Activated T-helper 17 cell treated with anti-CD3 and anti-CD28 coated beads, Interleukin-2, amount 50 U/mL, for 72 hours (primary cell): ENCODE results near the gene ANGPTL2. TPM values are rescaled to one million over a fixed set of nuclear protein-coding genes. Genes with fewer than 3 reads are reported as not detected.
A peak's percentile ranks its signal among the peaks of the same experiment; 100 is the strongest.

Experiments
- ATAC-seq: fragments of 150-1000 bp; cut with Tn5 transposase; replicated peaks from 2 replicates; pipeline ENCODE4 v1.10.0; 2021; ENCODE audit warnings: mild to moderate bottlenecking, moderate library complexity
- H3K27ac Mint-ChIP-seq: one replicate; pipeline ENCODE4 v1.8.0; 2022; ENCODE audit warnings: mixed read lengths
- H3K27me3 Mint-ChIP-seq: one replicate; pipeline ENCODE4 v1.8.0; 2022; ENCODE audit warnings: mixed read lengths
- H3K36me3 Mint-ChIP-seq: one replicate; pipeline ENCODE4 v1.8.0; 2022; ENCODE audit warnings: low read depth, mild to moderate bottlenecking, mixed read lengths
- H3K4me1 Mint-ChIP-seq: one replicate; pipeline ENCODE4 v1.8.0; 2022; ENCODE audit warnings: mixed read lengths
- H3K4me3 Mint-ChIP-seq: one replicate; pipeline ENCODE4 v1.8.0; 2022; ENCODE audit warnings: mild to moderate bottlenecking, mixed read lengths
- H3K9me3 Mint-ChIP-seq: one replicate; pipeline ENCODE4 v1.8.0; 2022; ENCODE audit warnings: mixed read lengths
- total RNA-seq, 2 donors: library from RNA; stranded (reverse); gene quantifications; one replicate each; pipeline ENCODE4 v1.2.3, GENCODE V29; 2022

The ANGPTL2 gene
- total RNA-seq, 2 donors from 2014 or later = not detected

GRCh38 chr9:127058645-127059021 lies 63.8 kb downstream of the ANGPTL2 start:
- H3K4me1 Mint-ChIP-seq = peaks cover 5% of the 10 kb centered on the region
- H3K36me3 Mint-ChIP-seq = no peaks in the 10 kb centered on the region
- H3K27me3 Mint-ChIP-seq = no peaks in the 10 kb centered on the region
- ATAC-seq = no peak
- H3K4me3 Mint-ChIP-seq = no peak overlapping the region
- no peak overlapping the region for H3K27ac Mint-ChIP-seq
- H3K9me3 Mint-ChIP-seq = no peaks in the 10 kb centered on the region

- Mint-ChIP-seq H3K9me3 (no peaks in the 10 kb centered on the region), H3K4me3 (no peak overlapping the region), H3K27ac (no peak overlapping the region), H3K4me1 (peaks cover 5% of the 10 kb centered on the region), H3K36me3 (no peaks in the 10 kb centered on the region), H3K27me3 (no peaks in the 10 kb centered on the region)
- no peak for ATAC-seq
Observed at GRCh38 chr9:127058011-127058644, 64.3 kb downstream of the ANGPTL2 start.

- H3K27me3 Mint-ChIP-seq = no peaks in the 10 kb centered on the region
- no peaks in the 10 kb centered on the region for H3K36me3 Mint-ChIP-seq
- peaks cover 5% of the 10 kb centered on the region for H3K4me1 Mint-ChIP-seq
- no peak for ATAC-seq
- H3K27ac Mint-ChIP-seq = no peak overlapping the region
- H3K9me3 Mint-ChIP-seq = no peaks in the 10 kb centered on the region
- H3K4me3 Mint-ChIP-seq = no peak overlapping the region
Observed at GRCh38 chr9:127056446-127056845, 66.0 kb downstream of the ANGPTL2 start.

DNA sequence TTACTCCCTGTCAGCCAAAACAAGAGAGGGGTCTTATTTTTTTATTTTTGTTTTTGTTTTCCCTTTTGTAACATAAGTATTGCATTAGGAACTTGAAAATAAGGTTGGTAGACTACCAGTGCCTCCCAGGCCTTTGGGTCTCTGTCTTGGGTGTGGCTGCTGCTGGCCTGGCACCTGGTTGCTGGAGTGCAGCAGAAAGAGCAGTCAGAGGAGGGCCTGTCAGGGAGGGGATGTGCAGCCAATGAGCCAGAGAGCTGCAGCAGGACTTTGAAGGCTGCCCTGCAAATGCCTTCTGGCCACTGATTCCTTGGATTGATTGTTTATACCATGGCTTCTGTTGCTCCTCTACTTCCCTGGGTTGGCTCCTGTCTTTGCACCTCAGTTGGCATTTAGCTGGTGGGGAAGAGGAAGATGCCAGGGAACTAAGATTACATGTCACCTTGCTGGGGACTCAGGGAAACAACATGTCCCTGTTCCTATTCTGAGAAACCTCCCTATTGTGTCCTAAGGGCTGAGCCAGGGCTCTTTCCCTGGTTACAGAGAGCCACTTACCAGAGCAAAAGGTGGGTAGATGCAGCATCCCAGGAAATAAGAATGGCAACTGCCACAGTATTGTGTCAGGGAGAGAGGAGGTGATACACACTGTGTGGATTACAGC lies 66.6 kb downstream of the ANGPTL2 start:
- no peaks in the 10 kb centered on the region for H3K9me3 Mint-ChIP-seq
- H3K27me3 Mint-ChIP-seq = no peaks in the 10 kb centered on the region
- no peaks in the 10 kb centered on the region for H3K36me3 Mint-ChIP-seq
- no peak overlapping the region for H3K4me3 Mint-ChIP-seq
- H3K4me1 Mint-ChIP-seq = peaks cover 5% of the 10 kb centered on the region
- H3K27ac Mint-ChIP-seq = no peak overlapping the region
- ATAC-seq = no peak

- Mint-ChIP-seq H3K9me3 (no peaks in the 10 kb centered on the region), H3K4me1 (peaks cover 12% of the 10 kb centered on the region), H3K27me3 (no peaks in the 10 kb centered on the region)
Observed at GRCh38 chr9:127053960-127054359, 68.5 kb downstream of the ANGPTL2 start.

GRCh38 chr9:127053057-127053821 lies 69.2 kb downstream of the ANGPTL2 start:
- Mint-ChIP-seq H3K36me3 (no peaks in the 10 kb centered on the region), H3K9me3 (no peaks in the 10 kb centered on the region), H3K4me1 (peaks cover 17% of the 10 kb centered on the region), H3K27me3 (no peaks in the 10 kb centered on the region), H3K27ac (no peak overlapping the region), H3K4me3 (no peak overlapping the region)
- ATAC-seq = no peak

More at GRCh38 chr9:127053960-127054359, 68.5 kb downstream of the ANGPTL2 start:
- no peak for ATAC-seq
- no peak overlapping the region for H3K27ac Mint-ChIP-seq
- no peaks in the 10 kb centered on the region for H3K36me3 Mint-ChIP-seq
- no peak overlapping the region for H3K4me3 Mint-ChIP-seq

GRCh38 chr9:127051881-127052595 lies 70.4 kb downstream of the ANGPTL2 start:
- no peaks in the 10 kb centered on the region for H3K36me3 Mint-ChIP-seq
- ATAC-seq = no peak
- no peak overlapping the region for H3K27ac Mint-ChIP-seq
- peaks cover 22% of the 10 kb centered on the region for H3K4me1 Mint-ChIP-seq
- no peak overlapping the region for H3K4me3 Mint-ChIP-seq
- H3K9me3 Mint-ChIP-seq = no peaks in the 10 kb centered on the region
- H3K27me3 Mint-ChIP-seq = no peaks in the 10 kb centered on the region

DNA sequence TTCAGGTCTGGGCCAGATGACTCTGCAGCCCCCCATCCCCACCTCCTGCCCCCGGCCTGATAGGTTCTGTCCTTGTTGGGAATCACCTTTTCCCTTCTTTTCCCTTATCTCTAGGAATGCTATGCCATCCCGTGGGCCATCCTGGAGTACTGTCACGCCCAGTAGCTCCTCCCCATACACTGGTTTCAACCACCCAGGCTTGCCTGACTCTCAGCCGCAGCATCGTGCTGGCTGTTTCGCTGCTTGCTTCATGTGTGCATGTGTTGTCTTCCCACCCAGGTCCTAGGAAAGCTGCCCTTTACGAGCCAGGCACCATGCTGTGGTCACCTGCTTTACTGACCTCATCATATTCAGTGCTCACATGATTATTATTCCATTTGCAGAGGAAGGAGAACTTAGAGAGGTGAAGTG lies 71.8 kb downstream of the ANGPTL2 start:
- ATAC-seq = no peak
- peaks cover 22% of the 10 kb centered on the region for H3K4me1 Mint-ChIP-seq
- H3K36me3 Mint-ChIP-seq = no peaks in the 10 kb centered on the region
- no peaks in the 10 kb centered on the region for H3K9me3 Mint-ChIP-seq
- H3K27me3 Mint-ChIP-seq = no peaks in the 10 kb centered on the region
- peak overlapping the region; percentile 22 for H3K27ac Mint-ChIP-seq
- H3K4me3 Mint-ChIP-seq = no peak overlapping the region

DNA sequence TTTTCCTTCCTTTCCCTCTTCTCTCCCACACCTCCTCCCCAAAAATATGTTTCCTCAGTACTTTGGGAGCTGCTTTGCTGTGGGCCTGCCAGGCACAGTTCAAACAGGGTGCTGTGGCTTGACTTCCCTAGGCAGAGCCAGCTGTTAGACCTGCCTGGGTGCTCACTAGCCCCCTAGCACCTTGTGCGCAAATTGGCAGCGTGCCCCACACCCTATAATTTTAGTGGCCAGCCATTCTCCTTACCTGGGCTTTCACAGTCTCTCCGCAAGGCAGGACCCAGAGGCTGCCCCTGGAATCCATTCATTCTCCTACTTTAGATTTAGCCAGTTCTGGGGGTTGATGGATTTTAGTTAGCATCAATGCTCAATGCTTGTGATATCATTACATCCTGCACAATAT lies 72.3 kb downstream of the ANGPTL2 start:
- H3K4me1 Mint-ChIP-seq = peaks cover 22% of the 10 kb centered on the region
- no peak overlapping the region for H3K27ac Mint-ChIP-seq
- no peak overlapping the region for H3K4me3 Mint-ChIP-seq

DNA sequence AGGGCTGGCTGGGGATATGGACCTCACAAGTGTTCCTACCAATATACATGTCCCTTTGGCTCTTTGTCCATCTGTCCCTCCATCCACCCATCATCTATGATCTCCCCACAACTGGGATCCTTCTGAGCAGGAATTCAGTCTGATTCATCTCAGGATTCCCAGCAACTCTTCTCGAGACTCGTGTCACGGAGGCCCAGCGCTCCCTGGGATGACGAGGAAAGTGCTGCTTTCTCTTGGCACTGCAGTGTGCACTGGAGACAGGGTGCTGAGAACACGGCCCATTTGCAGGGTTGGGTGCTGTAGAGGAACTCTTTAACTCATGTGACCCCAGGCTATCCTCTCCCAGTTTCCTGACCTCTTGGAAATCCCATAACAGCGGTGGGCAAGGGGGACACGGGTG lies 72.9 kb downstream of the ANGPTL2 start:
- Mint-ChIP-seq H3K27me3 (no peaks in the 10 kb centered on the region), H3K4me3 (peak overlapping the region; percentile 51), H3K27ac (no peak overlapping the region), H3K4me1 (peaks cover 22% of the 10 kb centered on the region), H3K36me3 (no peaks in the 10 kb centered on the region), H3K9me3 (no peaks in the 10 kb centered on the region)
- ATAC-seq = no peak

More for the DNA sequence above, 72.3 kb downstream of the ANGPTL2 start:
- no peaks in the 10 kb centered on the region for H3K9me3 Mint-ChIP-seq
- no peak for ATAC-seq
- no peaks in the 10 kb centered on the region for H3K27me3 Mint-ChIP-seq
- H3K36me3 Mint-ChIP-seq = no peaks in the 10 kb centered on the region

DNA sequence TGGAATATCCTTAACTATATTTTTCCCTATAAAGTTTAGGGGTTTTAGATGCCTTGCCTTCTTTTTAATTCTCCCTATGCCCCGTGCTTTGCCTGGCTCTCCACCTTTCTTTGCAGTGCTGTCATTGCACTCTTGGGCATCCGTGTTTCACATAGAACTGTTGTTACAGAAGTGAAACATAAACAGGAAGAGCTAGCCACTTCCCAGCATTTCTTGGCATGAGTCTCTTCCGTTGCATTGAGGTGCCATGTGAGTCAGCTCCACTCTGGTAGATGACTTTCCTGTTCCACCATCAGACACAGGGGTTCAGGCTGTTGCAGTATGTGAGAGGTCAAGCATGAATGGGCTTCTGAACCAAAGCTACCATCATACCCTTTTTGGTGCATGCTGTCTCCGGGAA lies 73.4 kb downstream of the ANGPTL2 start:
- no peaks in the 10 kb centered on the region for H3K36me3 Mint-ChIP-seq
- H3K4me1 Mint-ChIP-seq = peaks cover 22% of the 10 kb centered on the region
- ATAC-seq = peak; percentile 99
- H3K4me3 Mint-ChIP-seq = peak overlapping the region; percentile 51
- H3K27me3 Mint-ChIP-seq = no peaks in the 10 kb centered on the region
- no peak overlapping the region for H3K27ac Mint-ChIP-seq
- H3K9me3 Mint-ChIP-seq = no peaks in the 10 kb centered on the region

GRCh38 chr9:127047971-127048370 lies 74.5 kb downstream of the ANGPTL2 start:
- H3K4me1 Mint-ChIP-seq = peaks cover 22% of the 10 kb centered on the region
- no peak overlapping the region for H3K4me3 Mint-ChIP-seq
- no peaks in the 10 kb centered on the region for H3K27me3 Mint-ChIP-seq
- no peak for ATAC-seq
- no peaks in the 10 kb centered on the region for H3K9me3 Mint-ChIP-seq
- H3K27ac Mint-ChIP-seq = no peak overlapping the region
- H3K36me3 Mint-ChIP-seq = no peaks in the 10 kb centered on the region

DNA sequence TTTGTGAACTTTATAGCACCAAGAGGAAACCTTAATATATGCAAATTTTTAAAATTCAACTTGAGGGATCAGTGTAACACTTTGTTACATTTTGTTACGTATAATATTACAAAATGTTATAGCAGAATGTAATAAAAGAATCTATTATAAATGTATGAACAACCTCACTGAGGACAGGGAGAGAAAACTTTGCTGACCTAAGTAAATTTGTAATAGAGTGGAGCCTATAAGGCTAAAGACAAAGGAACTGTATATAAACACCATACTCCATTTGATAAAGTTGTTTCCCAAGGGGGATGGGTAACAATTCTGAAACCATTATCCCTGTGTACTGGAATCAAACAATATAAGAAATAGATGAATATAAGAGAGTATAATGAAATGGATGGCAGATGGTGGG lies 77.3 kb downstream of the ANGPTL2 start:
- no peak overlapping the region for H3K4me3 Mint-ChIP-seq

DNA sequence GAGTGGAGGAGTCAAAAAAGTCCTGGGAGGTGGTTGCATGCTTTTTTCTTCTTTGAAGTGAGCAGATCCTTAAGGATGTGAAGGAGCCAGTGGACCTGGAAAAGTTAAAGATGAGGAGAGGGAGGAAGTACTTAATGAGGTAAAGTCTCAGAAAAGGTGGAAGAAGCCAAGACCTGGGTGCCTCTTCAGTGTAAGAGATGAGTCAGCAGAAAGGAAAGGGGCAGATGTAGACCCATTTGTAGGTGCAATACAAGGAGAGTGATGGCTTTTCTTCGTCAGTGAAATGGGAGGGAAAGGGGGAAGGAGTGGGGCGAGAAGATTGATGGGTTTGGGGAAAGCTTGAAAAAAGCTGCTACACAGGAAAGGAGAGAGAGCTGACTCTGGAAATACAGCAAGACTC lies 82.9 kb downstream of the ANGPTL2 start:
- H3K27me3 Mint-ChIP-seq = no peaks in the 10 kb centered on the region
- no peak for ATAC-seq

More for the DNA sequence above, 77.3 kb downstream of the ANGPTL2 start:
- Mint-ChIP-seq H3K27ac (no peak overlapping the region), H3K9me3 (no peaks in the 10 kb centered on the region), H3K4me1 (peaks cover 19% of the 10 kb centered on the region), H3K36me3 (no peaks in the 10 kb centered on the region), H3K27me3 (no peaks in the 10 kb centered on the region)
- no peak for ATAC-seq

More for the DNA sequence above, 82.9 kb downstream of the ANGPTL2 start:
- no peak overlapping the region for H3K27ac Mint-ChIP-seq
- H3K36me3 Mint-ChIP-seq = no peaks in the 10 kb centered on the region
- H3K4me3 Mint-ChIP-seq = no peak overlapping the region
- H3K4me1 Mint-ChIP-seq = no peaks in the 10 kb centered on the region
- no peaks in the 10 kb centered on the region for H3K9me3 Mint-ChIP-seq
